A549 (cell line): ENCODE results near the gene DSCAM.

Experiments
- CBX2 ChIP-seq: fragments of 200-600 bp; sonication (generic); IDR thresholded peaks from 2 replicates; pipeline ENCODE4 v1.6.1; 2016; ENCODE audit warnings: low read depth, mild to moderate bottlenecking, borderline replicate concordance
- CEBPB ChIP-seq, 2 experiments: fragments of >200 bp in 1 of 2; sonication (Bioruptor Twin) in 1 of 2; formaldehyde crosslinking in 1 of 2; IDR thresholded peaks; 2 replicates each; pipeline ENCODE4 v1.6.1; 2012 to 2016
- POLR2A ChIP-seq: IDR thresholded peaks from 2 replicates; pipeline ENCODE4 v1.6.1; 2012; ENCODE audit warnings: mild to moderate bottlenecking, low read length
- RAD21 ChIP-seq, 2 experiments: fragments of >200 bp in 1 of 2; sonication (Bioruptor Twin) in 1 of 2; formaldehyde crosslinking in 1 of 2; IDR thresholded peaks in 1 of 2; conservative IDR thresholded peaks in 1 of 2; 2 replicates in 1 of 2; 3 replicates in 1 of 2; pipeline ENCODE4 v1.6.1; 2012 to 2018; ENCODE audit warnings: inconsistent platforms in 1 of 2
- RNF2 ChIP-seq: fragments of 200-600 bp; sonication (generic); IDR thresholded peaks from 2 replicates; pipeline ENCODE4 v1.6.1; 2016; ENCODE audit warnings: low read depth, mild to moderate bottlenecking, antibody characterized with exemption, moderate library complexity, borderline replicate concordance
- ZFP36 ChIP-seq: fragments of 450-650 bp; IDR thresholded peaks from 2 replicates; pipeline ENCODE4 v1.6.1; 2014; ENCODE audit warnings: borderline replicate concordance; ENCODE audit not compliant: partially characterized antibody
- ZNF302 ChIP-seq: fragments of 250-450 bp; sonication (Bioruptor Pico); IDR thresholded peaks from 2 replicates; pipeline ENCODE4 v1.9.0; 2021; ENCODE audit warnings: inconsistent platforms, mild to moderate bottlenecking, moderate library complexity
- ZSCAN20 ChIP-seq: fragments of 250-450 bp; sonication (Bioruptor Pico); IDR thresholded peaks from 2 replicates; pipeline ENCODE4 v1.8.0; 2022; ENCODE audit warnings: mild to moderate bottlenecking, moderate library complexity
- TF ChIP-seq, protein P1 (sequence below): fragments of >200 bp; sonication (Bioruptor Twin); formaldehyde crosslinking; IDR thresholded peaks from 3 replicates; pipeline ENCODE4 v1.5.1; 2016
- TF ChIP-seq, protein P2 (sequence below): fragments of 250-450 bp; sonication (Bioruptor Pico); IDR thresholded peaks from 2 replicates; pipeline ENCODE4 v1.5.0; 2021; ENCODE audit warnings: mild to moderate bottlenecking, moderate library complexity, borderline replicate concordance
- TF ChIP-seq, protein P3 (sequence below): fragments of 150-350 bp; IDR thresholded peaks from 2 replicates; pipeline ENCODE4 v1.6.1; 2014; ENCODE audit warnings: low read depth, mild to moderate bottlenecking, low read length

DNA sequence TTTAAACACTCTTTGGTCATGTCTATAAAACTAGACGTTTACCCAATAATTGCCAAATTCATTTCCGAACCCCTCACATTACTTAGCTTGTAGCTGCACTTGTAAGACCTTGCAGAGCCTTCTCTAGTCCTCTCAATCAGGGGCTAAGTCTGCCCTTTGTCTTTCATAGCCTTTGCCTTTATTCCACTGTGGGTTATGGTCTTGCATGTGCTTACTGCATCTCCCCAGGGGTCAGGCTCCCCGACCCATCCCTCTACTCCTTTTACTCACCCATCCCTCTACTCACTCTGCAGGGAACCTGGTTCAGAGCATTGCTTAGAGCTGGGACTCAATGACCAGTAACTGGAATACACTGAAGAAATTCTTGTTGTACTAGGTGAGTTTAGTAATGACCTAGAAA lies 744.3 kb downstream of the DSCAM start:
- TF ChIP-seq RNF2, result no peak
- TF ChIP-seq, protein P1, sequence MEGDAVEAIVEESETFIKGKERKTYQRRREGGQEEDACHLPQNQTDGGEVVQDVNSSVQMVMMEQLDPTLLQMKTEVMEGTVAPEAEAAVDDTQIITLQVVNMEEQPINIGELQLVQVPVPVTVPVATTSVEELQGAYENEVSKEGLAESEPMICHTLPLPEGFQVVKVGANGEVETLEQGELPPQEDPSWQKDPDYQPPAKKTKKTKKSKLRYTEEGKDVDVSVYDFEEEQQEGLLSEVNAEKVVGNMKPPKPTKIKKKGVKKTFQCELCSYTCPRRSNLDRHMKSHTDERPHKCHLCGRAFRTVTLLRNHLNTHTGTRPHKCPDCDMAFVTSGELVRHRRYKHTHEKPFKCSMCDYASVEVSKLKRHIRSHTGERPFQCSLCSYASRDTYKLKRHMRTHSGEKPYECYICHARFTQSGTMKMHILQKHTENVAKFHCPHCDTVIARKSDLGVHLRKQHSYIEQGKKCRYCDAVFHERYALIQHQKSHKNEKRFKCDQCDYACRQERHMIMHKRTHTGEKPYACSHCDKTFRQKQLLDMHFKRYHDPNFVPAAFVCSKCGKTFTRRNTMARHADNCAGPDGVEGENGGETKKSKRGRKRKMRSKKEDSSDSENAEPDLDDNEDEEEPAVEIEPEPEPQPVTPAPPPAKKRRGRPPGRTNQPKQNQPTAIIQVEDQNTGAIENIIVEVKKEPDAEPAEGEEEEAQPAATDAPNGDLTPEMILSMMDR, result no peak
- TF ChIP-seq ZNF302 (CRISPR knock-in tag), result no peak
- TF ChIP-seq, protein P2, sequence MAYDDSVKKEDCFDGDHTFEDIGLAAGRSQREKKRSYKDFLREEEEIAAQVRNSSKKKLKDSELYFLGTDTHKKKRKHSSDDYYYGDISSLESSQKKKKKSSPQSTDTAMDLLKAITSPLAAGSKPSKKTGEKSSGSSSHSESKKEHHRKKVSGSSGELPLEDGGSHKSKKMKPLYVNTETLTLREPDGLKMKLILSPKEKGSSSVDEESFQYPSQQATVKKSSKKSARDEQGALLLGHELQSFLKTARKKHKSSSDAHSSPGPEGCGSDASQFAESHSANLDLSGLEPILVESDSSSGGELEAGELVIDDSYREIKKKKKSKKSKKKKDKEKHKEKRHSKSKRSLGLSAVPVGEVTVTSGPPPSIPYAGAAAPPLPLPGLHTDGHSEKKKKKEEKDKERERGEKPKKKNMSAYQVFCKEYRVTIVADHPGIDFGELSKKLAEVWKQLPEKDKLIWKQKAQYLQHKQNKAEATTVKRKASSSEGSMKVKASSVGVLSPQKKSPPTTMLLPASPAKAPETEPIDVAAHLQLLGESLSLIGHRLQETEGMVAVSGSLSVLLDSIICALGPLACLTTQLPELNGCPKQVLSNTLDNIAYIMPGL, result no peak
- TF ChIP-seq POLR2A, result no peak
- no peak for TF ChIP-seq ZSCAN20 (CRISPR knock-in tag)
- TF ChIP-seq CBX2, result no peak
- no peak for TF ChIP-seq ZFP36
- TF ChIP-seq, protein P3, sequence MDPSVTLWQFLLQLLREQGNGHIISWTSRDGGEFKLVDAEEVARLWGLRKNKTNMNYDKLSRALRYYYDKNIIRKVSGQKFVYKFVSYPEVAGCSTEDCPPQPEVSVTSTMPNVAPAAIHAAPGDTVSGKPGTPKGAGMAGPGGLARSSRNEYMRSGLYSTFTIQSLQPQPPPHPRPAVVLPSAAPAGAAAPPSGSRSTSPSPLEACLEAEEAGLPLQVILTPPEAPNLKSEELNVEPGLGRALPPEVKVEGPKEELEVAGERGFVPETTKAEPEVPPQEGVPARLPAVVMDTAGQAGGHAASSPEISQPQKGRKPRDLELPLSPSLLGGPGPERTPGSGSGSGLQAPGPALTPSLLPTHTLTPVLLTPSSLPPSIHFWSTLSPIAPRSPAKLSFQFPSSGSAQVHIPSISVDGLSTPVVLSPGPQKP, result no peak
- TF ChIP-seq RAD21 (conservative IDR thresholded peaks at IDR 0.05 in 1 of 2, IDR thresholded peaks at IDR 0.05 in 1 of 2), result no peak
- no peak for TF ChIP-seq CEBPB (IDR thresholded peaks at IDR 0.05)
